Activated CD4-positive, alpha-beta memory T cell treated with anti-CD3 and anti-CD28 coated beads, Interleukin-2, amount 10 ng/mL, durations not matched to agents 7 days and 5 days (primary cell): ENCODE results near the gene ACSL6. TPM values are rescaled to one million over a fixed set of nuclear protein-coding genes. Genes with fewer than 3 reads are reported as not detected.

ENCODE experiments used
- CTCF ChIA-PET: fragments of 350-600 bp; sonication (Branson Sonifier 250); formaldehyde crosslinking; loops from one replicate; lab custom pipeline; 2021; ENCODE audit warnings: antibody characterized with exemption, inconsistent platforms; lab: Charles Lee
- POLR2A ChIA-PET: fragments of 350-600 bp; sonication (Branson Sonifier 250); formaldehyde crosslinking; loops from one replicate; lab custom pipeline; 2021; ENCODE audit warnings: antibody characterized with exemption; lab: Charles Lee
- DNase-seq: peaks from one replicate; pipeline ENCODE4 v3.0.0-alpha.2; 2020
- H3K27ac Mint-ChIP-seq: one replicate; pipeline ENCODE4 v1.8.0; 2021; ENCODE audit warnings: mild to moderate bottlenecking, mixed read lengths
- H3K27me3 Mint-ChIP-seq: one replicate; pipeline ENCODE4 v1.8.0; 2021; ENCODE audit warnings: mixed read lengths
- H3K36me3 Mint-ChIP-seq: one replicate; pipeline ENCODE4 v1.8.0; 2021; ENCODE audit warnings: low read depth, mixed read lengths
- H3K4me1 Mint-ChIP-seq: one replicate; pipeline ENCODE4 v1.8.0; 2021; ENCODE audit warnings: mixed read lengths
- H3K4me3 Mint-ChIP-seq: one replicate; pipeline ENCODE4 v1.8.0; 2021; ENCODE audit warnings: mild to moderate bottlenecking, mixed read lengths
- H3K9me3 Mint-ChIP-seq: one replicate; pipeline ENCODE4 v1.8.0; 2021; ENCODE audit warnings: mixed read lengths
- total RNA-seq, 2 experiments: library from RNA; stranded (reverse); gene quantifications; one replicate each; pipeline ENCODE4 v1.2.3, GENCODE V29; 2021

ACSL6 gene
- total RNA-seq, 2 experiments from 2014 or later = 10.6 to 11.5 TPM

GRCh38 chr5:132010645-132010988, 841 bp downstream of the ACSL6 start:
- H3K36me3 Mint-ChIP-seq = no peaks in the 10 kb centered on the region
- peaks cover 63% of the 10 kb centered on the region for H3K27me3 Mint-ChIP-seq
- no peaks in the 10 kb centered on the region for H3K9me3 Mint-ChIP-seq
- POLR2A ChIA-PET = interaction anchor here (1.0 to 1.5 kb wide), 2 partner anchors 9 to 214 kb away, joined by 3 to 6 read pairs; partner anchors contain the start of gene FNIP1
- peaks cover 17% of the 10 kb centered on the region for H3K4me1 Mint-ChIP-seq
- CTCF ChIA-PET = interaction anchor here (1.4 to 7.6 kb wide), 5 partner anchors 9 to 422 kb away, joined by 8 to 163 read pairs (median 53); partner anchors contain the start of gene IL3
- peak overlapping the region; percentile 56 for H3K4me3 Mint-ChIP-seq
- no peak overlapping the region for H3K27ac Mint-ChIP-seq
- no peak for DNase-seq

- no peaks in the 10 kb centered on the region for H3K9me3 Mint-ChIP-seq
- no peaks in the 10 kb centered on the region for H3K36me3 Mint-ChIP-seq
- no peak overlapping the region for H3K27ac Mint-ChIP-seq
- no peak overlapping the region for H3K4me3 Mint-ChIP-seq
- ChIA-PET CTCF (interaction anchor here (3.4 to 7.6 kb wide), 4 partner anchors 10 to 421 kb away, joined by 20 to 163 read pairs (median 53); partner anchors contain the start of gene IL3), POLR2A (interaction anchor here (1.0 to 1.5 kb wide), 3 partner anchors 10 to 213 kb away, joined by 3 to 6 read pairs (median 4); partner anchors contain the start of gene FNIP1)
- no peak for DNase-seq
- peaks cover 17% of the 10 kb centered on the region for H3K4me1 Mint-ChIP-seq
- H3K27me3 Mint-ChIP-seq = peaks cover 56% of the 10 kb centered on the region
Measured at GRCh38 chr5:132009706-132010405, 1.6 kb downstream of the ACSL6 start.

GRCh38 chr5:132008961-132009680, 2.3 kb downstream of the ACSL6 start:
- Mint-ChIP-seq H3K9me3 (no peaks in the 10 kb centered on the region), H3K27ac (no peak overlapping the region), H3K27me3 (peaks cover 52% of the 10 kb centered on the region), H3K4me1 (peaks cover 17% of the 10 kb centered on the region), H3K36me3 (no peaks in the 10 kb centered on the region), H3K4me3 (no peak overlapping the region)
- no peak for DNase-seq
- POLR2A ChIA-PET = interaction anchor here (1.2 to 1.7 kb wide), 3 partner anchors 10 to 199 kb away, joined by 4 to 6 read pairs (median 6); no protein-coding TSS in a partner anchor
- CTCF ChIA-PET = interaction anchor here (0.6 to 7.6 kb wide), 6 partner anchors 10 to 446 kb away, joined by 3 to 163 read pairs (median 36); partner anchors contain the start of gene IL3

- CTCF ChIA-PET = interaction anchor here (0.5 to 7.6 kb wide), 32 partner anchors 9 to 589 kb away, joined by 3 to 163 read pairs (median 5); partner anchors contain the start of genes FNIP1 and IL3
- H3K27me3 Mint-ChIP-seq = peaks cover 42% of the 10 kb centered on the region
- no peak overlapping the region for H3K27ac Mint-ChIP-seq
- no peak for DNase-seq
- H3K4me1 Mint-ChIP-seq = peaks cover 17% of the 10 kb centered on the region
- no peaks in the 10 kb centered on the region for H3K36me3 Mint-ChIP-seq
- no peak overlapping the region for H3K4me3 Mint-ChIP-seq
- no peaks in the 10 kb centered on the region for H3K9me3 Mint-ChIP-seq
- POLR2A ChIA-PET = interaction anchor here (1.2 to 1.7 kb wide), 4 partner anchors 12 to 418 kb away, joined by 3 to 10 read pairs (median 6); no protein-coding TSS in a partner anchor
Measured at GRCh38 chr5:132008163-132008473, 3.3 kb downstream of the ACSL6 start.

GRCh38 chr5:132007399-132008162, 3.9 kb downstream of the ACSL6 start:
- DNase-seq = peak; percentile 80
- ChIA-PET POLR2A (interaction anchor here (1.2 to 1.7 kb wide), 4 partner anchors 12 to 418 kb away, joined by 3 to 10 read pairs (median 6); no protein-coding TSS in a partner anchor), CTCF (interaction anchor here (0.5 to 7.6 kb wide), 39 partner anchors 9 to 1072 kb away, joined by 3 to 163 read pairs (median 4); partner anchors contain the start of genes FNIP1 and IL3)
- H3K27ac Mint-ChIP-seq = no peak overlapping the region
- no peak overlapping the region for H3K4me3 Mint-ChIP-seq
- peaks cover 20% of the 10 kb centered on the region for H3K4me1 Mint-ChIP-seq
- no peaks in the 10 kb centered on the region for H3K36me3 Mint-ChIP-seq
- peaks cover 41% of the 10 kb centered on the region for H3K27me3 Mint-ChIP-seq
- H3K9me3 Mint-ChIP-seq = no peaks in the 10 kb centered on the region

- no peak for DNase-seq
- no peak overlapping the region for H3K4me3 Mint-ChIP-seq
- CTCF ChIA-PET = interaction anchor here (0.6 to 7.6 kb wide), 17 partner anchors 8 to 808 kb away, joined by 3 to 163 read pairs (median 6); partner anchors contain the start of genes FNIP1 and IL3
- H3K4me1 Mint-ChIP-seq = peaks cover 28% of the 10 kb centered on the region
- POLR2A ChIA-PET = no interaction called here
- peaks cover 36% of the 10 kb centered on the region for H3K27me3 Mint-ChIP-seq
- no peaks in the 10 kb centered on the region for H3K9me3 Mint-ChIP-seq
- H3K36me3 Mint-ChIP-seq = no peaks in the 10 kb centered on the region
- no peak overlapping the region for H3K27ac Mint-ChIP-seq
Measured at GRCh38 chr5:132006331-132007120, 4.9 kb downstream of the ACSL6 start.

GRCh38 chr5:132005591-132005990, 5.9 kb downstream of the ACSL6 start:
- Mint-ChIP-seq H3K9me3 (no peaks in the 10 kb centered on the region), H3K4me1 (peaks cover 30% of the 10 kb centered on the region), H3K27ac (no peak overlapping the region), H3K36me3 (no peaks in the 10 kb centered on the region), H3K27me3 (peaks cover 28% of the 10 kb centered on the region), H3K4me3 (no peak overlapping the region)
- DNase-seq = no peak
- POLR2A ChIA-PET = no interaction called here
- CTCF ChIA-PET = interaction anchor here (1.0 to 7.6 kb wide), 7 partner anchors 9 to 582 kb away, joined by 3 to 163 read pairs (median 22); partner anchors contain the start of genes FNIP1 and IL3

- no peak for DNase-seq
- Mint-ChIP-seq H3K27me3 (peaks cover 12% of the 10 kb centered on the region), H3K36me3 (no peaks in the 10 kb centered on the region), H3K4me3 (no peak overlapping the region), H3K9me3 (no peaks in the 10 kb centered on the region), H3K27ac (no peak overlapping the region), H3K4me1 (peaks cover 37% of the 10 kb centered on the region)
- POLR2A ChIA-PET = no interaction called here
- CTCF ChIA-PET = interaction anchor here (1.4 kb wide), 1 partner anchor 415 kb away, joined by 3 read pairs; no protein-coding TSS in a partner anchor
Measured at GRCh38 chr5:132003982-132004381, 7.5 kb downstream of the ACSL6 start.

GRCh38 chr5:132003170-132003744, 8.2 kb downstream of the ACSL6 start:
- Mint-ChIP-seq H3K4me3 (no peak overlapping the region), H3K27ac (no peak overlapping the region), H3K9me3 (no peaks in the 10 kb centered on the region), H3K36me3 (no peaks in the 10 kb centered on the region), H3K27me3 (peaks cover 5% of the 10 kb centered on the region), H3K4me1 (peaks cover 39% of the 10 kb centered on the region)
- no peak for DNase-seq
- ChIA-PET POLR2A (no interaction called here), CTCF (interaction anchor here (1.4 kb wide), 1 partner anchor 414 kb away, joined by 3 read pairs; no protein-coding TSS in a partner anchor)

GRCh38 chr5:132002757-132003156, 8.7 kb downstream of the ACSL6 start:
- DNase-seq = no peak
- peaks cover 5% of the 10 kb centered on the region for H3K27me3 Mint-ChIP-seq
- peaks cover 38% of the 10 kb centered on the region for H3K4me1 Mint-ChIP-seq
- ChIA-PET CTCF (no interaction called here), POLR2A (no interaction called here)
- H3K36me3 Mint-ChIP-seq = no peaks in the 10 kb centered on the region
- no peak overlapping the region for H3K4me3 Mint-ChIP-seq
- no peaks in the 10 kb centered on the region for H3K9me3 Mint-ChIP-seq
- H3K27ac Mint-ChIP-seq = no peak overlapping the region
